Frontal cortex (tissue), 4 donors: Measurements from ENCODE around the gene ADAM22. TPM values are rescaled to one million over a fixed set of nuclear protein-coding genes. Genes with fewer than 3 reads are reported as not detected.

ENCODE experiments used
- DNase-seq, 2 donors: peaks; one replicate each; pipeline ENCODE4 v3.0.0; 2012; ENCODE audit warnings: low spot score in 2 of 2
- FAIRE-seq: peaks from 2 replicates; lab custom pipeline; 2012; peaks lifted over from hg19 to GRCh38; lab: Jason Lieb, UNC
- total RNA-seq: library from RNA; depleted of rRNA; stranded (reverse); fragments of >200 nt; gene quantifications from one replicate; pipeline ENCODE4 v1.2.3, GENCODE V29; 2014
- donor health status: control.
- donor health status: control.
- donor health status: control.

Gene ADAM22
- total RNA-seq, 1 donor from 2014 or later, result 76.2 TPM

GRCh38 chr7:88101769-88102168 lies 167.7 kb downstream of the ADAM22 start:
- FAIRE-seq, result no peak
- DNase-seq, result no peak

GRCh38 chr7:88102675-88103074 lies 168.6 kb downstream of the ADAM22 start:
- DNase-seq, result no peak
- FAIRE-seq, result no peak

- FAIRE-seq, result no peak
- no peak for DNase-seq
Observed at GRCh38 chr7:88104732-88105131, 170.7 kb downstream of the ADAM22 start.

GRCh38 chr7:88105231-88105630 lies 171.2 kb downstream of the ADAM22 start:
- FAIRE-seq, result no peak
- no peak for DNase-seq

GRCh38 chr7:88106434-88106833 lies 172.4 kb downstream of the ADAM22 start:
- DNase-seq (no peak), FAIRE-seq (no peak)

- no peak for DNase-seq
- no peak for FAIRE-seq
Observed at GRCh38 chr7:88109612-88110011, 175.6 kb downstream of the ADAM22 start.

GRCh38 chr7:88111140-88111743 lies 177.2 kb downstream of the ADAM22 start:
- peak; percentile 97 for FAIRE-seq
- peak; percentile 2 to 12 for DNase-seq

- no peak for FAIRE-seq
- no peak for DNase-seq
Observed at GRCh38 chr7:88111954-88112471, 178.0 kb downstream of the ADAM22 start.

- DNase-seq (no peak), FAIRE-seq (no peak)
Observed at GRCh38 chr7:88115258-88115796, 181.3 kb downstream of the ADAM22 start.

- no peak for DNase-seq
- no peak for FAIRE-seq
Observed at GRCh38 chr7:88115816-88116215, 181.8 kb downstream of the ADAM22 start.

- FAIRE-seq (no peak), DNase-seq (no peak)
Observed at GRCh38 chr7:88116235-88116795, 182.3 kb downstream of the ADAM22 start.

- DNase-seq, result no peak
- peak; percentile 55 for FAIRE-seq
Observed at GRCh38 chr7:88117325-88117724, 183.3 kb downstream of the ADAM22 start.

- FAIRE-seq, result no peak
Observed at GRCh38 chr7:88121335-88121734, 187.3 kb downstream of the ADAM22 start.

GRCh38 chr7:88127637-88128290 lies 193.7 kb downstream of the ADAM22 start:
- DNase-seq, result no peak
- FAIRE-seq, result no peak

More at GRCh38 chr7:88121335-88121734, 187.3 kb downstream of the ADAM22 start:
- DNase-seq, result no peak

GRCh38 chr7:88132725-88133124 lies 198.7 kb downstream of the ADAM22 start:
- DNase-seq (no peak), FAIRE-seq (no peak)

GRCh38 chr7:88140947-88141346 lies 206.9 kb downstream of the ADAM22 start:
- DNase-seq, result no peak
- FAIRE-seq, result no peak

GRCh38 chr7:88141479-88141878 lies 207.4 kb downstream of the ADAM22 start:
- FAIRE-seq (no peak), DNase-seq (no peak)

- no peak for FAIRE-seq
- no peak for DNase-seq
Observed at GRCh38 chr7:88141953-88142352, 207.9 kb downstream of the ADAM22 start.

GRCh38 chr7:88146616-88147015 lies 212.6 kb downstream of the ADAM22 start:
- DNase-seq (no peak), FAIRE-seq (no peak)

- DNase-seq (no peak), FAIRE-seq (no peak)
Observed at GRCh38 chr7:88147341-88147740, 213.3 kb downstream of the ADAM22 start.

- DNase-seq (no peak), FAIRE-seq (no peak)
Observed at GRCh38 chr7:88147949-88148348, 213.9 kb downstream of the ADAM22 start.
